Mesenchymal stem cell (in vitro differentiated cells and primary cell): Measurements from ENCODE around the gene PARM1.

Source experiments
- DNase-seq: peaks from one replicate; pipeline ENCODE4 v3.0.0-alpha.2; 2013
- H2AFZ ChIP-seq: one replicate; pipeline ENCODE4 v1.6.1; 2013; ENCODE audit warnings: low read depth, mild to moderate bottlenecking, control low read depth, inconsistent platforms, low read length, moderate library complexity
- H2AK5ac ChIP-seq: 2 replicates; pipeline ENCODE4 v1.6.1; 2013; ENCODE audit warnings: low read length, moderate library complexity, mild to moderate bottlenecking, inconsistent platforms; ENCODE audit not compliant: severe bottlenecking
- H2BK120ac ChIP-seq: one replicate; pipeline ENCODE4 v1.6.1; 2013; ENCODE audit warnings: low read depth, mild to moderate bottlenecking, inconsistent platforms, low read length, moderate library complexity
- H2BK12ac ChIP-seq, 2 experiments: one replicate each; pipeline ENCODE4 v1.6.1; 2013; ENCODE audit warnings: inconsistent platforms in 2 of 2, low read length in 2 of 2, mild to moderate bottlenecking in 2 of 2, moderate library complexity in 2 of 2, control low read depth in 1 of 2
- H2BK15ac ChIP-seq: one replicate; pipeline ENCODE4 v1.6.1; 2013; ENCODE audit warnings: mild to moderate bottlenecking, low read depth, inconsistent platforms; ENCODE audit not compliant: poor library complexity, severe bottlenecking
- H2BK5ac ChIP-seq: 2 replicates; pipeline ENCODE4 v1.6.1; 2013; ENCODE audit warnings: low read depth, mild to moderate bottlenecking, low read length, control low read depth, inconsistent platforms; ENCODE audit not compliant: poor library complexity, severe bottlenecking
- H3K14ac ChIP-seq, 2 experiments: one replicate each; pipeline ENCODE4 v1.6.1; 2013; ENCODE audit warnings: inconsistent platforms in 2 of 2, low read length in 2 of 2, control low read depth in 1 of 2, mild to moderate bottlenecking in 1 of 2, moderate library complexity in 1 of 2
- H3K18ac ChIP-seq, 2 experiments: one replicate each; pipeline ENCODE4 v1.6.1; 2013; ENCODE audit warnings: inconsistent platforms in 2 of 2, low read length in 2 of 2, control low read depth in 1 of 2, low read depth in 1 of 2, mild to moderate bottlenecking in 1 of 2
- H3K23ac ChIP-seq, 2 experiments: one replicate each; pipeline ENCODE4 v1.6.1; 2013; ENCODE audit warnings: inconsistent platforms in 2 of 2, low read length in 2 of 2, mild to moderate bottlenecking in 2 of 2, moderate library complexity in 2 of 2, control low read depth in 1 of 2
- H3K27ac ChIP-seq: 2 replicates; pipeline ENCODE4 v1.5.1; 2013; ENCODE audit warnings: mild to moderate bottlenecking, moderate library complexity, low read length, control low read depth, inconsistent platforms; ENCODE audit not compliant: poor library complexity, severe bottlenecking
- H3K27me3 ChIP-seq, 2 experiments: 2 replicates each; pipeline versions ENCODE4 v1.6.1 to v1.7.0; 2013; ENCODE audit warnings: low read length in 2 of 2, mild to moderate bottlenecking in 2 of 2, moderate library complexity in 2 of 2, control low read depth in 1 of 2, inconsistent platforms in 1 of 2; ENCODE audit not compliant: control insufficient read depth in 1 of 2, insufficient read depth in 1 of 2
- H3K36me3 ChIP-seq, 2 experiments: 2 replicates each; pipeline versions ENCODE4 v1.6.1 to v1.7.0; 2013; ENCODE audit warnings: low read length in 2 of 2, control low read depth in 1 of 2, inconsistent platforms in 1 of 2, low read depth in 1 of 2, mild to moderate bottlenecking in 1 of 2; ENCODE audit not compliant: insufficient read depth in 2 of 2, control insufficient read depth in 1 of 2
- H3K4ac ChIP-seq, 2 experiments: one replicate each; pipeline ENCODE4 v1.6.1; 2013; ENCODE audit warnings: inconsistent platforms in 2 of 2, low read length in 2 of 2, mild to moderate bottlenecking in 2 of 2, moderate library complexity in 2 of 2, control low read depth in 1 of 2, low read depth in 1 of 2
- H3K4me1 ChIP-seq: 2 replicates; pipeline ENCODE4 v1.6.1; 2013; ENCODE audit warnings: low read depth, low read length, control low read depth; ENCODE audit not compliant: control insufficient read depth, insufficient read depth
- H3K4me2 ChIP-seq: 2 replicates; pipeline ENCODE4 v1.6.1; 2013; ENCODE audit warnings: low read length, mild to moderate bottlenecking, inconsistent platforms; ENCODE audit not compliant: poor library complexity, severe bottlenecking
- H3K4me3 ChIP-seq, 2 experiments: 2 replicates each; pipeline versions ENCODE4 v1.5.1 to v1.7.0; 2013; ENCODE audit warnings: low read length in 2 of 2, mild to moderate bottlenecking in 2 of 2, control low read depth in 1 of 2, low read depth in 1 of 2; ENCODE audit not compliant: insufficient read depth in 1 of 2
- H3K79me1 ChIP-seq: replicated peaks from 2 replicates; pipeline ENCODE4 v1.6.1; 2013; ENCODE audit warnings: mild to moderate bottlenecking, control low read depth, low read length, inconsistent platforms; ENCODE audit not compliant: poor library complexity, severe bottlenecking
- H3K9ac ChIP-seq: 2 replicates; pipeline ENCODE4 v1.7.0; 2013; ENCODE audit warnings: mild to moderate bottlenecking, low read length, moderate library complexity
- H3K9me3 ChIP-seq: 2 replicates; pipeline ENCODE4 v1.7.0; 2013; ENCODE audit warnings: mild to moderate bottlenecking, low read length; ENCODE audit not compliant: control insufficient read depth
- H4K8ac ChIP-seq: one replicate; pipeline ENCODE4 v1.6.1; 2013; ENCODE audit warnings: inconsistent platforms, mild to moderate bottlenecking, low read length, moderate library complexity
- H4K91ac ChIP-seq: one replicate; pipeline ENCODE4 v1.6.1; 2013; ENCODE audit warnings: mild to moderate bottlenecking, low read length, inconsistent platforms
- WGBS: methylation state at CpG from one replicate; pipeline ENCODE4 v1.1.7; 2013; ENCODE audit warnings: mixed read lengths; 5-methylcytosine and 5-hydroxymethylcytosine counted together

PARM1 gene

DNA sequence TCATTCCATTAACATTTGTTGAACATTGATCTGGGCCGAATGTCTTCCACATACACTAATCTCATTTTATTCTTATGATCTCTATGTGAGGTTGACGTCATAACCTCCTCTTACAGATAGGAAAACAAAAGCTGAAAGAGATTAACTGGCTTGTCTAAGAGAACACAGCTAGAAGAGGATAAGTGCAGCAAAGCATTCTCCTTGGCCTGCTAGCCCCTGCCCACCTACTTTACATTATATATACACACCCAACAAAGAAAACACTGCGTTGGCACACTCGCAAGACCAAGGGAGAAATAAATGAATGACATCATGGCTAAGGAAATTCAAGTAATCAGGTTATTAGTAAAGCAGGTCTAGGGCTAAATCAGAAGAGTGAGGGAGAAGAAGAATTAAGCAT lies 138.4 kb downstream of the PARM1 start:
- no peak overlapping the region for H3K27ac ChIP-seq
- H3K14ac ChIP-seq: no peak overlapping the region
- WGBS: 67% methylated on average over 2 of the region's 4 CpGs
- no peak overlapping the region for H3K4me3 ChIP-seq
- no peak overlapping the region for H2BK15ac ChIP-seq
- H3K18ac ChIP-seq: no peak overlapping the region
- H2AK5ac ChIP-seq: no peak overlapping the region
- H3K4ac ChIP-seq: no peak overlapping the region
- H3K9ac ChIP-seq: no peak overlapping the region
- H3K9me3 ChIP-seq: no peaks in the 10 kb centered on the region
- no peak overlapping the region for H2BK120ac ChIP-seq
- DNase-seq: no peak
- H3K79me1 ChIP-seq: no peaks in the 10 kb centered on the region
- no peaks in the 10 kb centered on the region for H3K36me3 ChIP-seq
- no peak overlapping the region for H3K4me2 ChIP-seq
- H2BK5ac ChIP-seq: no peak overlapping the region
- no peak overlapping the region for H2BK12ac ChIP-seq
- H4K8ac ChIP-seq: no peak overlapping the region
- no peak overlapping the region for H2AFZ ChIP-seq
- no peak overlapping the region for H4K91ac ChIP-seq
- peaks cover 0 to 3% of the 10 kb centered on the region in 2 experiments for H3K27me3 ChIP-seq
- no peak overlapping the region for H3K23ac ChIP-seq
- no peaks in the 10 kb centered on the region for H3K4me1 ChIP-seq

DNA sequence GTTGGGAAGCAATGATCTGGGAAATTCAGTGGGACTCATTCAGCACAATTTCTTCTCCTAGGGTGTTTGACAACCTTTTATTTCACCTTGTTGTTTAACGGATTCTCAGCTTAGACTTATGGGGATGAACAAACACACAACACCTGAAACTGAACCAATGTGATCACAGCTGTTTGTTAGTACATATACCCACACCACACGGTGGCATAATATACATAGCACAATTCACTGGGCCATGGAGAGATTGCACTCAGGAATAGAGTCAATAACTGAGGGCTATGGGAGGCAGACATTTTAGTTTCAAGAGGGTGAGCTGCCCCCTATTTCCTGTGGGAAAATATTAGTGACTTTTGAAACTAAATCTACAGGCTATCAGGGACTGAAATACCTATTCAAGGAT lies 148.0 kb downstream of the PARM1 start:
- Histone ChIP-seq H3K23ac (no peak overlapping the region), H2BK12ac (no peak overlapping the region), H3K9me3 (no peaks in the 10 kb centered on the region), H2BK5ac (no peak overlapping the region), H3K27ac (no peak overlapping the region), H4K91ac (no peak overlapping the region), H3K4me3 (no peak overlapping the region), H3K4me1 (no peaks in the 10 kb centered on the region), H2AK5ac (no peak overlapping the region), H3K4ac (no peak overlapping the region), H2BK120ac (no peak overlapping the region), H3K9ac (no peak overlapping the region), H3K36me3 (no peaks in the 10 kb centered on the region), H3K27me3 (no peaks in the 10 kb centered on the region), H3K4me2 (no peak overlapping the region), H2AFZ (no peak overlapping the region), H3K14ac (no peak overlapping the region), H4K8ac (no peak overlapping the region), H2BK15ac (no peak overlapping the region), H3K79me1 (no peaks in the 10 kb centered on the region), H3K18ac (no peak overlapping the region)
- DNase-seq: no peak
- WGBS: 88% methylated on average over 2 of the region's 2 CpGs

DNA sequence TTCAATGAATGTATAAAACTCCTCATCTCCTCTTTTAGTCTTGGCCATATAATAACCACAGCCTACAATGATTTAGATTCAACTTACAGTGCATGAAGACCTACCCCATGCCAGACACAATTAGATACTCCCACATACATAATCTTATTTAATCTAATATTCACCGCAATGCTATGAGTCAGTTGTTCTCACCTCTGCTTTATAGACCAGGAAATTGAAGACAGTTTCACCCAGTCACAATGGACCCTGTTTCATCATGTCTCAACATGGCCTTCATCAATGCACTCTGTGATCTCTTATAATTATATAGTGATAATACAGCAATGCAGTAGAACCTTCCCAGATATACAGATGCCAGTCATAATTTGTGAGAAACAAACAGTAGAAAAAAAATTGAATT lies 148.6 kb downstream of the PARM1 start:
- Histone ChIP-seq H3K23ac (no peak overlapping the region), H2AK5ac (no peak overlapping the region), H3K18ac (no peak overlapping the region), H3K9me3 (no peaks in the 10 kb centered on the region), H3K36me3 (no peaks in the 10 kb centered on the region), H4K8ac (no peak overlapping the region), H2AFZ (no peak overlapping the region), H3K79me1 (no peaks in the 10 kb centered on the region), H3K9ac (no peak overlapping the region), H3K27ac (no peak overlapping the region), H3K14ac (no peak overlapping the region), H3K4me1 (no peaks in the 10 kb centered on the region), H2BK5ac (no peak overlapping the region), H3K4me2 (no peak overlapping the region), H3K4me3 (no peak overlapping the region), H2BK12ac (no peak overlapping the region), H4K91ac (no peak overlapping the region), H2BK15ac (no peak overlapping the region), H3K4ac (no peak overlapping the region), H2BK120ac (no peak overlapping the region), H3K27me3 (no peaks in the 10 kb centered on the region)
- 85% methylated on average over 1 of the region's 1 CpG for WGBS
- no peak for DNase-seq

GRCh38 chr4:75087416-75087815 lies 154.5 kb downstream of the PARM1 start:
- H3K27me3 ChIP-seq: no peaks in the 10 kb centered on the region
- H3K14ac ChIP-seq: no peak overlapping the region
- no peaks in the 10 kb centered on the region for H3K4me1 ChIP-seq
- no peaks in the 10 kb centered on the region for H3K36me3 ChIP-seq
- H3K27ac ChIP-seq: no peak overlapping the region
- H3K18ac ChIP-seq: no peak overlapping the region
- H3K4me3 ChIP-seq: no peak overlapping the region
- no peak overlapping the region for H4K91ac ChIP-seq
- H2AFZ ChIP-seq: no peak overlapping the region
- H3K23ac ChIP-seq: no peak overlapping the region
- no peak overlapping the region for H2AK5ac ChIP-seq
- H3K9me3 ChIP-seq: no peaks in the 10 kb centered on the region
- no peak for DNase-seq
- no peaks in the 10 kb centered on the region for H3K79me1 ChIP-seq
- H3K4me2 ChIP-seq: no peak overlapping the region
- no peak overlapping the region for H2BK12ac ChIP-seq
- WGBS: 100% methylated on average over 1 of the region's 1 CpG
- no peak overlapping the region for H2BK5ac ChIP-seq
- H4K8ac ChIP-seq: no peak overlapping the region
- no peak overlapping the region for H2BK15ac ChIP-seq
- no peak overlapping the region for H3K4ac ChIP-seq
- no peak overlapping the region for H3K9ac ChIP-seq
- H2BK120ac ChIP-seq: no peak overlapping the region
